NCI-H187 (cell line): ENCODE results near the gene EFNA1.
A peak's percentile ranks its signal among the peaks of the same experiment; 100 is the strongest.

ENCODE experiments used
- DNase-seq, 2 experiments: peaks; one replicate each; lab custom pipeline; 2025; lab: John Stamatoyannopoulos, UW

The EFNA1 gene, protein sequence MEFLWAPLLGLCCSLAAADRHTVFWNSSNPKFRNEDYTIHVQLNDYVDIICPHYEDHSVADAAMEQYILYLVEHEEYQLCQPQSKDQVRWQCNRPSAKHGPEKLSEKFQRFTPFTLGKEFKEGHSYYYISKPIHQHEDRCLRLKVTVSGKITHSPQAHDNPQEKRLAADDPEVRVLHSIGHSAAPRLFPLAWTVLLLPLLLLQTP

DNA sequence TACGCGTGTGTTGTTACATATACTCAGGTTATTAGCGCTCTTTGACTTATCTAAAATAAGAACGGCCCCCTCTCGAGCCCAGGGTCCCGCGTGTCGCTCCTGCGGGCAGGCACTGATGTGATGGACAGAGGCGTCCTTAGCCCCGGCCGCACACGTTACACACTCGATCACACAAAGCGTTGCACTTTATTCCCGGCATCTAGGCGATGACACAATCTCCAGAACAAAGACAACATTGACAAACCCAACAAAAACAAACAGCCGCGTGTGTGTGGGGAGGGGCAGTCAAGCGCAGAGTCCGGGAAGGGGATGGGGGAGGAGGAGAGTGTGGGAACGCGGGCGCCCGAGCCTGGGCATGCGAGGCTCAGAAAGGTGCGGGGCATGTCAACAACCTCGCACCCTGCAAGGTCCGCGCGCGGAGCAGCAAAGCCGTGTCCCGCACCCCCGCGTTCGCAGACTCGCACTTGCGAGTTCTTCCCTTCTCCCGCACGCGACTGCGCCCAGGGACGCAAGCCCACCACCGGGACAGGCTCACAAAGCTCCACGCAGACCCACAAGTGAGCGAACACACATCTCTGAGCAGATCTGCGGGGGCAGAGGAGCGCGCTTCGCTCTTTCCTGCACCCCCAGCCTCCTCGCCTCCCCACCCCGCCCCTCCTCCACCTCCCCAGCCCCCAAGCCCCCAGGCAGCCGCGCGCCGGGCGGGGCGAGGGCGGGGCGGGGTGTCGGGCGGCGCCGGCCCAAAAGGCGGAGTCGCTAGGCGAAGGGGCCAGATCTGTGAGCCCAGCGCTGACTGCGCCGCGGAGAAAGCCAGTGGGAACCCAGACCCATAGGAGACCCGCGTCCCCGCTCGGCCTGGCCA, at the start of gene EFNA1:
Gene EFNA1, plus strand, starts transcription at position 772 of the 862 bp plus-strand sequence. CDS start 102 bp downstream, outside the sequence.
- DNase-seq = no peak

DNA sequence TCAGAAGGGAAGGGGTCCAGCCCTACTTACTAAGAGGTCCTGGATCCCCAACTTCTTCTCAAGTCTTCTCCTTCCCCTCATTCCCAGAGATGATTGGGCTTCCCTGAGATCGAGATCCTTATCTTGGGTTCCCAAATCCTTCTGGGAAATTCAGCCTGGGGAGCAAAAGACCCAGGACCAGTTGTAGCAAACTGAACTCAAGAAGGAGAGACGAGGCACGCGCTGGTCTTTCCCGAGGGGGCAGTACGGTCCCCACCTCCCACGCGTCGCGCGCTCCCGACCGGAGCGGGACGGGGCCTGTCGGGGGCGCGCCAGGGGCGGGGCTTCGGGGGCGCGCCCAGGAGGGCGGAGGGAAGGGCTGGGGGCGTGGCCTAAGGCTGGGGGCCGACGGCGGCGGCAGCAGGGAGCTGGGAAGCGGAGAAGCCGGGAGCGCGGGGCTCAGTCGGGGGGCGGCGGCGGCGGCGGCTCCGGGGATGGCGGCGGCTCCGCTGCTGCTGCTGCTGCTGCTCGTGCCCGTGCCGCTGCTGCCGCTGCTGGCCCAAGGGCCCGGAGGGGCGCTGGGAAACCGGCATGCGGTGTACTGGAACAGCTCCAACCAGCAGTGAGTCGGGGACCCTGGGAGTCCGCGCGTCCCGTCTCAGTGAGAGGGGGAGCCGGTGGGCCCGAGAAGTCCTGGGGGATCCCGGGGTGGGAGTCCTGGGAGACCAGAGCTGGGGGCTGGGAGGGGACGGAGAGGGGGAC, 49.0 kb upstream of the EFNA1 start, which contains the start of gene EFNA3:
Gene EFNA3, plus strand, starts transcription at position 369 of the 741 bp plus-strand sequence. Its CDS starts 105 bp downstream, at position 474.
- DNase-seq = peak; percentile 69 to 77

DNA sequence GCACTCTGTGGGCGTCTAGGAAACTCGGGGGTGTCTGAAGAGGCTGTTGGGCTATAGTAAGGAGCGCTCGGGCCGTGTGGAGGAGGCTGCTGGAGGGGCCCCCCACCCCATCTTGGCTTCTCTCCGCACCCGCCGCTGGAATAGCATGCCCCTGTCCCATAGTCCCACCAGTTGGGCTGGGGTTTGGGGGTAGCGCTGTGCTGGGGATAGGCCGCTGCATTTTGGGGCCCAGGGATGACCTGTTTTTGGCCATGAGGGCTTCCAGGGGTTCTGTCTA, 48.5 kb upstream of the EFNA1 start:
- no peak for DNase-seq

DNA sequence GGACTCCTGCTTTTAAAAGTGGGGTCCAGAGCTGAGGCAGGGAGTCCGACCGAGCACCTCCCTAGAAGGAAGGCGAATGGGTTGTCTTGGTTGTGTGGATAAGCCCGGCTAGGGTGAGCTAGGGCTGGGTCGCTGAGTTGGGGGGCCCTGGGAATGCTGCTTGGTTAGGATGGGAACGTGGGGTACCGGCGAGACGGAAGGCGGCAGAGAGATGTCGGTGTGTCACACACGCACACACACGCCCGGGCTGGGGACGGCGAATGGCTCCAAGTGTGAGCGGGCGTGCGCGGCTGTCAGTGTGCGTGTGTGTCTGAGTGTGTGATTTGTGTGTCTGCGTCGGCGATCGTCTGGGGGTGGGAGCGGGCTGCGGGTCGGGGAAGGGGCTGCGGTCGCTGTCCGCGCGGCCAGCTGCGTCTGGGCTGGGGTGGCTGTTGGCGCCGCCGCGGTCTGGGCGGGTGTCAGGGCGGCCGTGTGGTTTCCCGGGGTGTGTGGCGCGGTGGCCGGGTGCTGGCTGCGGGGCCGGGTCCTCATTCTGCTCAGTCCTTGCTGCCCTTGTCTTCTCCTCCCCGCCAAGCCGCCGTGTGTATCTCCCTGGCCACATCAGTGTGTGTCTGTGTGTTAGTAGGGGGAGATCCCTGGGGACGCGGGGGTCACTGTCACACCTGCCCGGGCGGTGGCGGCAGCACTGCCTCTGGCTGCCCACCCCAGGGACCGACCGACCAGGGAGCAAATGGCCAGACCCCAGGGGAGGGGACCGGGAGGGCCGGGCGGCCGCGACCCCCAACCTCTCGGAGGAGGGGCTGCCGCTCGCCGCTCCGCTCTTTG, 48.0 kb upstream of the EFNA1 start:
- peak in 1 of 2 experiments; percentile 30 for DNase-seq

DNA sequence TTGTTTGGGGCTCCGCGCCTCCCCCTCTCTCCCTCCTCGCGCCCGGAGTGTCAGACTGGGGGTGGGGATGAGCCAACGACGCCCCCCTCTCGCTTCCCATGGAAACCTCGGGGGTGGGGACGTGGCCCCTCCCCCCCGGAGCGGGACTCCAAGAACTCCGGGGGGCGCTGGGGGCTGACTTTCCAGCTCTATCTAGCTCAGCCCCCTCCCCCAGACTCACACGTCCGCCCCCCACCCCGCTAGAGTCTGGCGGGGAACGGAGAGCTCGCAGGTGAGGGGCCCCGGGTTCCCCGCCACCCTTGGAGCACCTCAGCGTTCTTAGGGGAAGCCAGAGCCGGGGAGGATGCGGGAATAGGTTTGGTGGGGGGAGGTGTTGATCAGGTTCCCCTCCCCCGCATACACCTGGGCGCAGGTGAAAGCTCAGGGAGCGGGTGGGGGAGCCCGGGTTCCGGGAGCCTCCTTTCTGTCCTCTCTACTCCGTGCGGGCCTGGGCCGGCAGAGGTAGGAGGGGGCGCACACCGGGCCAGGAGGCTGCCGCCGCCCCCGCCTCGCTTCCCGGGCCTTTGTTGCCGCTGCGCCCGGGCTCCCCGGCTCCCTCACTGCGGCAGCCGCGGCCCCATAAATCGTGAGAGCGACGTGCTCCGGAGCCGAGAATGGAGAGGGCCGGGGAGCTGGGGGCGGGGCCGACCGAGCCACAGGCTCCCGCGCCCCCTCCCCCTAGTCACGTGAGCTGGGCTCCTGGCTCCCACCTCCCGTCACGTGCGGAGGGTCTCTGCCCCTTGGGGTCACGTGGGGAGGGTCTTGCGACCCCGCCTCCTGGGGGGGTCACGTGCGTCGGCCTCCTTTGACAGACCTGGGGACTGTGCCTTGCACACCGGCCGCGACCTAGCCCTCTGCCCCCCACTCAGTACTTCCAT, 47.1 kb upstream of the EFNA1 start:
- DNase-seq = peak; percentile 89 to 91

- no peak for DNase-seq
Observed at GRCh38 chr1:155081472-155082300, 46.0 kb upstream of the EFNA1 start.

GRCh38 chr1:155082301-155083051, 45.2 kb upstream of the EFNA1 start:
- no peak for DNase-seq

DNA sequence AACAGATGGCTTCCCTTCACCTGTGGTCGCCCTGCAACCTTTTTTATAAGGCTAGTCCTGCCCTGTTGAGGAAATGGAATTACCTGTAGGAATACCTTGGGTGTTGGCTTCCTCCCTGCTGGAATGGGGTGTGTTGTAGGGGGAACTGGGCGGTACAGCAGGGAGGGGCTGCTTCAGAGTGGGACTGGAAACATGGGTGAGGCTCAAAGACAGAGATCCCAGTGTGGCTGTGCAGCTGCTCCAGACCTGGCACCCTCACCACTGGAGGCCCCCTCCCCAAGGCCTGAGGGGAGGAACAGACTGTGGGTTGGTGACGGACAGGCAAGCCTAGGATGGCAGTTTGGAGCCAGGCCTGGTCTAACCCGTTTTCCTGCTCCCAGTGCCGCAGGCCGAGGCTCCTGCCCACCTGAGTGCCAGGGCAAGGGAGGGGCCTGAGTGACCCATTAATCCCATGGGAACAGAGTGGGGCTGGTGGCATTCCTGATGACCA, 44.6 kb upstream of the EFNA1 start:
- no peak for DNase-seq

DNA sequence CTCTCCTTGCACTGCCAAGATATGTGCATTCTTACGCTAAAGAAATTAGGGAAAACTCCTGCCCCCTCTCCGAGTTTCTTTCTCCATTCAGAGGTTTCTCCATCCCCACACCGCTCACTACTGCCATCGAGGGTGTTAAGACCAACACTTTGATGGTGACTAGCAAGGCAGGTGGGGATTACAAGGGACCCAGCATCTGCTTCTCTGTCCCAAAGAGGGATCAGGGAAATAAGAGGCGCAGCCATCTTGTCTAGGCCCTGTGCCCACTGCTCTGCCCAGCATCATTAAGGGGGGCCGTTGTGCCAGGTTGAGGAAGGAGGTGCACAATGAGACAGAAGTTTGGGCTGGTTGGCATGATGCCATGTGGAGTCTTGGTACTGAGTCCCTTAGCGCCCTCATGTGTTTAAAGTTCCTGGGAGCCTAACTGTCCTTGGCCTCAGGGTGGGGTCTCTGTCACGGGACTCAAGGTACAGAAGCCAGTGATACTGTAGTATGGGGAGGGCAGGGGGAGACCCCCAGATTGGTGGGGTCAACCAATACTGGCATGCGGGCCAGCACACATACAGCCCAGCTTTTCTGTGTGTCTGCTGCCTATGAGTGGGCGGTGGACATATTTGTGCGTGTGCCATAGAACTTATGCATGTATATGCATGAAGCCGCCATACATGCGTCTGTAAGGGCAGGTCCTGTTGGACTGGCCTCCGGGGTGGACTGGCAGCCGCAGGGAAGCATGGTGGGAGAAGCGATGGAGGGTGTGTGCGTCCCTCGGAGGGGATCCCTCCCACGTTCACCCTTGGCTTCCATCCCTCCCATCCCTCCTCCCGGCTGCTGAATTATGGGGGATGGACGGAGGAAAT, 43.6 kb upstream of the EFNA1 start:
- DNase-seq = no peak

- DNase-seq = peak; percentile 99
Observed at GRCh38 chr1:155084722-155085503, 42.8 kb upstream of the EFNA1 start.

GRCh38 chr1:155085504-155086127, 42.1 kb upstream of the EFNA1 start:
- no peak for DNase-seq

GRCh38 chr1:155086128-155086741, 41.4 kb upstream of the EFNA1 start:
- peak; percentile 38 to 52 for DNase-seq

GRCh38 chr1:155086856-155087535, 40.7 kb upstream of the EFNA1 start:
- no peak for DNase-seq

DNA sequence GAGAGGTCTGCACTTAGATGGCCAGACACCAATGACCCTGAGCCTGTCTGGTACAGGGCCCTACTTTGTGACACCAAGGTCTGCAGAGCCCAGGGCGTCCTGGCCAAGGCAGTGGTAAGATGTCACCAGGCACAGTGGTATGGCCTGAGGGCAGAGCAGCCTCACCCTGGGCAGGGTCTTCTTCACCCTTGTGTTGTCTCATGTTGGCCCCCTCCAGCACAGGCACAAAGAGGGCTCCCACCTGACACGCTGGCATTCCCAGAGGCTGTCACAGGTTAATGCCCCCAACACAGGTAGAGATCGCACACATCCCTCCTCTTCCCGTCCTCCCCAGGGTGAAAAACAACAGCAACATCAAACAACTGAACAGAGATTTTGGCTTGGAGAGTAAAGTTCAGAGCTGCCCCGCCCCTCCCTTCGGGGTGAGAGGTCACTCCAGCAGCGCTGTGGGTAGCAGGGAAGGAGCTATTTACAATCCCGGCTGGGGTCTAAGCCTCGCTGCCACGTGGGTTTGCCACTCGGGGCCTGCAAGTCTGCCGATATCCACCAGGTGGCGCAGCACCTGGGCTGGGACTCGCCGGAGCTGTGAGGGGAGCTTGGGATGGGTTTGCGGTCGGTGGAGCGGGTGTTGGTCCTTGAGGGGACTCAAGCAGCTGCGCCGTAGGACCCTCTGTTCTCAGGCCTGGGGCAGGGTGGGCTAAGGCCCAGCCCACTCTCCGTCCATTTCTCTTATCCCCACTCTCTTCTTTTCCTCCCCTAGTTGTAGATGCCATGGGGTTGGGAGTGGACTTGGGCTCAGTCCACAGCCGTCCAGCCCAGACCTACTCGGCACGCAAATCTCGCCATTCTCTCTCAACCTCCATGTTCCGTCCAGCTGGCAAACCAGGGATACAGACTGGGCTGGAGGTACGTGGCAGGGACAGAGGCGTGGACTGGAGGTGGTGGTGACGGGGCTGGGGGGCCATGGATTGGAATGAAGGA, 36.3 kb upstream of the EFNA1 start:
- DNase-seq = peak; percentile 57 to 81
